Tibial nerve (tissue), 3 donors: Measurements from ENCODE around the gene FOXK2.

ENCODE experiments used
- POLR2A ChIP-seq, 2 donors: fragments of 450-650 bp; IDR thresholded peaks; one replicate each; pipeline ENCODE4 v1.6.1; 2017; ENCODE audit warnings: antibody characterized with exemption in 2 of 2, mild to moderate bottlenecking in 2 of 2, moderate library complexity in 2 of 2
- TF ChIP-seq, protein P1 (sequence below), 5 experiments: fragments of 200-600 bp in 3 of 5; fragments of 450-650 bp in 2 of 5; sonication (generic) in 3 of 5; IDR thresholded peaks; one replicate each; pipeline ENCODE4 v1.5.1; 2016 to 2019; ENCODE audit warnings: antibody characterized with exemption in 5 of 5, mild to moderate bottlenecking in 3 of 5, moderate library complexity in 2 of 5

DNA sequence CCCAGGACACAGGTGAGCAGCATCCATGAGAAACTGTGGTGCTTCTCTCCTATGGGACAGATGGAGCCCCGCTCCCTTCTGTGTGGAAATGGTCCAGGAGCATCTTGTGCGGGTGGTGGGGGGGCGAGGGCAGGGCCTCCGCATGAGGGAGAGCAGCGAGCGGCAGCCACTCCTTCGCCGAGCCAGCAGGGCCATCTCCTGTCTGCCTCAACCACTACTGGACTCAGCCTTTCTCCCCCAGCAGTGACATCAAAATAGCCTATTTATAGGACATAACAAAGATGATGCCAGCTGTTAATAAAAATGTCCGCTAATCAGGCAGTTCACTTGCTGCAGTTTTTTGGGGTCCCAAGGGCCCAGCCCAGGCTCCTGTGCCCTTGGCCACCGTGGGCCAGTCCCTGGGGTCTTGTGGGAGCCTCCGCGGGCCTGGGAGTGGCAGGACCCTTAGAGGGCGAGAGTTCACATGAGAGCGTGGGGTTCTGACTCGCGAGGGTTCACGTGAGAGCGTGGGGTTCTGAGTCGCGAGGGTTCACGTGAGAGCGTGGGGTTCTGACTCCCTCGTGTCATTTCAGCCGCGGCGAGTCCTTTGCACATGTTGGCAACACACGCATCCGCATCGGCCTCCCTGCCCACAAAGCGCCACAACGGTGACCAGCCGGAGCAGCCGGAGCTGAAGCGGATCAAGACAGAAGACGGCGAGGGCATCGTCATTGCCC, 81.4 kb downstream of the FOXK2 start:
- TF ChIP-seq, protein P1, sequence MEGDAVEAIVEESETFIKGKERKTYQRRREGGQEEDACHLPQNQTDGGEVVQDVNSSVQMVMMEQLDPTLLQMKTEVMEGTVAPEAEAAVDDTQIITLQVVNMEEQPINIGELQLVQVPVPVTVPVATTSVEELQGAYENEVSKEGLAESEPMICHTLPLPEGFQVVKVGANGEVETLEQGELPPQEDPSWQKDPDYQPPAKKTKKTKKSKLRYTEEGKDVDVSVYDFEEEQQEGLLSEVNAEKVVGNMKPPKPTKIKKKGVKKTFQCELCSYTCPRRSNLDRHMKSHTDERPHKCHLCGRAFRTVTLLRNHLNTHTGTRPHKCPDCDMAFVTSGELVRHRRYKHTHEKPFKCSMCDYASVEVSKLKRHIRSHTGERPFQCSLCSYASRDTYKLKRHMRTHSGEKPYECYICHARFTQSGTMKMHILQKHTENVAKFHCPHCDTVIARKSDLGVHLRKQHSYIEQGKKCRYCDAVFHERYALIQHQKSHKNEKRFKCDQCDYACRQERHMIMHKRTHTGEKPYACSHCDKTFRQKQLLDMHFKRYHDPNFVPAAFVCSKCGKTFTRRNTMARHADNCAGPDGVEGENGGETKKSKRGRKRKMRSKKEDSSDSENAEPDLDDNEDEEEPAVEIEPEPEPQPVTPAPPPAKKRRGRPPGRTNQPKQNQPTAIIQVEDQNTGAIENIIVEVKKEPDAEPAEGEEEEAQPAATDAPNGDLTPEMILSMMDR (IDR thresholded peaks at IDR 0.05): no peak
- no peak for TF ChIP-seq POLR2A (IDR thresholded peaks at IDR 0.05)
